K562 (cell line): ENCODE results near the gene AARSD1. TPM values are rescaled to one million over a fixed set of nuclear protein-coding genes. Genes with fewer than 3 reads are reported as not detected.
A peak's percentile ranks its signal among the peaks of the same experiment; 100 is the strongest.

Experiments used
- ARNT ChIP-seq, 2 experiments: fragments of 450-650 bp; IDR thresholded peaks; 2 replicates each; pipeline ENCODE4 v1.6.1; 2016; ENCODE audit warnings: mild to moderate bottlenecking in 1 of 2
- ATF2 ChIP-seq: sonication (generic); formaldehyde crosslinking; IDR thresholded peaks from 2 replicates; pipeline ENCODE4 v1.8.1; 2022; ENCODE audit warnings: missing genetic modification reagents
- CREB3L1 ChIP-seq: fragments of 450-650 bp; IDR thresholded peaks from 2 replicates; pipeline ENCODE4 v1.6.1; 2014; ENCODE audit warnings: low read depth, mild to moderate bottlenecking, moderate library complexity, borderline replicate concordance
- CTBP1 ChIP-seq: fragments of 450-650 bp; IDR thresholded peaks from 2 replicates; pipeline ENCODE4 v1.6.1; 2016; ENCODE audit warnings: borderline replicate concordance
- DNMT1 ChIP-seq: fragments of 450-650 bp; IDR thresholded peaks from 2 replicates; pipeline ENCODE4 v1.6.1; 2016; ENCODE audit warnings: antibody characterized with exemption, mild to moderate bottlenecking
- GTF2A2 ChIP-seq: IDR thresholded peaks from 2 replicates; pipeline ENCODE4 v1.6.1; 2016; ENCODE audit warnings: mild to moderate bottlenecking, missing genetic modification characterization, missing compliant biosample characterization
- HMGXB4 ChIP-seq: sonication (generic); formaldehyde crosslinking; IDR thresholded peaks from 2 replicates; pipeline ENCODE4 v1.8.1; 2023; ENCODE audit warnings: mild to moderate bottlenecking, missing genetic modification reagents
- MAFF ChIP-seq: IDR thresholded peaks from 2 replicates; pipeline ENCODE4 v1.6.1; 2012; ENCODE audit warnings: low read length, improper control_type of control experiment
- NCOA2 ChIP-seq, 2 experiments: fragments of 450-650 bp; IDR thresholded peaks; 2 replicates each; pipeline ENCODE4 v1.6.1; 2018; ENCODE audit warnings: mild to moderate bottlenecking in 2 of 2, moderate library complexity in 1 of 2; ENCODE audit not compliant: partially characterized antibody in 2 of 2
- PCBP2 ChIP-seq: fragments of 200-400 bp; formaldehyde crosslinking; IDR thresholded peaks from 2 replicates; pipeline ENCODE4 v1.6.1; 2018; ENCODE audit warnings: low read length, low read depth, mild to moderate bottlenecking, moderate library complexity; ENCODE audit not compliant: poor library complexity, severe bottlenecking
- PHF21A ChIP-seq: fragments of 450-650 bp; IDR thresholded peaks from 2 replicates; pipeline ENCODE4 v1.6.1; 2017; ENCODE audit warnings: low read depth, borderline replicate concordance
- RBM34 ChIP-seq: fragments of 200-400 bp; formaldehyde crosslinking; IDR thresholded peaks from 2 replicates; pipeline ENCODE4 v1.6.1; 2018; ENCODE audit warnings: low read length, borderline replicate concordance; ENCODE audit not compliant: insufficient read depth
- RNF2 ChIP-seq: sonication (generic); IDR thresholded peaks from 2 replicates; pipeline ENCODE4 v1.6.1; 2016
- SRSF3 ChIP-seq: fragments of 200-400 bp; formaldehyde crosslinking; IDR thresholded peaks from 2 replicates; pipeline ENCODE4 v1.6.1; 2016; ENCODE audit warnings: mild to moderate bottlenecking, low read length, moderate library complexity; ENCODE audit not compliant: insufficient read depth
- THAP12 ChIP-seq: fragments of 250-450 bp; sonication (Bioruptor Pico); IDR thresholded peaks from 2 replicates; pipeline ENCODE4 v1.9.0; 2021; ENCODE audit warnings: mild to moderate bottlenecking, inconsistent platforms
- ZBTB7A ChIP-seq: IDR thresholded peaks from 2 replicates; pipeline ENCODE4 v1.6.1; 2011; ENCODE audit warnings: low read depth, mild to moderate bottlenecking, low read length, moderate library complexity, borderline replicate concordance; ENCODE audit not compliant: control insufficient read depth
- ZNF197 ChIP-seq: fragments of 200-800 bp; sonication (Bioruptor generic); IDR thresholded peaks from 2 replicates; pipeline ENCODE4 v1.6.1; 2016; ENCODE audit warnings: low read depth, missing genetic modification characterization, missing compliant biosample characterization
- ZNF232 ChIP-seq: sonication (generic); formaldehyde crosslinking; IDR thresholded peaks from 2 replicates; pipeline ENCODE4 v1.8.0; 2022; ENCODE audit warnings: mild to moderate bottlenecking, missing genetic modification reagents
- polyA plus RNA-seq, 8 experiments: library from polyadenylated mRNA; depleted of rRNA in 4 of 8; stranded (reverse) in 5 of 8; unstranded in 3 of 8; fragments of >200 nt; fragmentation: Nextera tagmentation in 2 of 8; fragmentation: Illumina TruSeq in 1 of 8; extraction: Ambion mirVana in 2 of 8; extraction: Trizol in 1 of 8; gene quantifications; 2 replicates each; pipeline versions ENCODE4 v1.2.1 to v1.2.3, GENCODE V29; 2011 to 2014; ENCODE audit warnings: inconsistent platforms in 1 of 8, missing spikeins in 1 of 8
- total RNA-seq, 7 experiments: library from RNA; depleted of rRNA in 6 of 7; stranded (reverse); fragments of >200 nt in 6 of 7; fragmentation: Illumina TruSeq in 2 of 7; extraction: Trizol in 2 of 7; gene quantifications; 2 replicates each; pipeline versions ENCODE4 v1.2.1 to v1.2.3, GENCODE V29; 2011 to 2021; ENCODE audit warnings: low replicate concordance in 1 of 7

AARSD1 gene
- total and polyA plus RNA-seq, 9 of the 15 experiments (the other 6 are each of a cell fraction or from before 2014, with no cell fraction given), result 51.7 to 98.5 (median 68.6) TPM

GRCh38 chr17:42980274-42980765 lies 16.1 kb upstream of the AARSD1 start, which contains the start of gene RUNDC1 (continued):
- TF ChIP-seq CREB3L1, result peak; percentile 27; the same call in 1 of the 2 replicates
- no peak; the same call in 1 of the 2 replicates for TF ChIP-seq ZBTB7A
- TF ChIP-seq ZNF197 (CRISPR knock-in tag), result no peak
- TF ChIP-seq NCOA2 (IDR thresholded peaks at IDR 0.05; ENCODE audit: partially characterized antibody in 2 of 2), result no peak
- no peak for TF ChIP-seq PHF21A
- TF ChIP-seq ARNT (IDR thresholded peaks at IDR 0.05), result no peak
- no peak for TF ChIP-seq HMGXB4
- TF ChIP-seq THAP12 (CRISPR knock-in tag), result 0 out of 2 replicates have a peak, but pooled peaks have one; percentile 64
- TF ChIP-seq ZNF232 (CRISPR knock-in tag), result no peak
- no peak for TF ChIP-seq RBM34
- 0 out of 2 replicates have a peak, but pooled peaks have one; percentile 12 for TF ChIP-seq RNF2
- no peak for TF ChIP-seq DNMT1
- TF ChIP-seq PCBP2, result no peak
- no peak for TF ChIP-seq GTF2A2
- no peak for TF ChIP-seq CTBP1
- no peak for TF ChIP-seq SRSF3
- no peak for TF ChIP-seq ATF2 (CRISPR knock-in tag)
- no peak for TF ChIP-seq MAFF
